Activated gamma-delta T cell treated with Interleukin-2 at 50 U/mL for 16 hours (primary cell): ENCODE data around the gene CCDC106.

Experiments used
- DNase-seq: peaks from one replicate; pipeline ENCODE4 v3.0.0-alpha.2; 2020

Gene CCDC106

DNA sequence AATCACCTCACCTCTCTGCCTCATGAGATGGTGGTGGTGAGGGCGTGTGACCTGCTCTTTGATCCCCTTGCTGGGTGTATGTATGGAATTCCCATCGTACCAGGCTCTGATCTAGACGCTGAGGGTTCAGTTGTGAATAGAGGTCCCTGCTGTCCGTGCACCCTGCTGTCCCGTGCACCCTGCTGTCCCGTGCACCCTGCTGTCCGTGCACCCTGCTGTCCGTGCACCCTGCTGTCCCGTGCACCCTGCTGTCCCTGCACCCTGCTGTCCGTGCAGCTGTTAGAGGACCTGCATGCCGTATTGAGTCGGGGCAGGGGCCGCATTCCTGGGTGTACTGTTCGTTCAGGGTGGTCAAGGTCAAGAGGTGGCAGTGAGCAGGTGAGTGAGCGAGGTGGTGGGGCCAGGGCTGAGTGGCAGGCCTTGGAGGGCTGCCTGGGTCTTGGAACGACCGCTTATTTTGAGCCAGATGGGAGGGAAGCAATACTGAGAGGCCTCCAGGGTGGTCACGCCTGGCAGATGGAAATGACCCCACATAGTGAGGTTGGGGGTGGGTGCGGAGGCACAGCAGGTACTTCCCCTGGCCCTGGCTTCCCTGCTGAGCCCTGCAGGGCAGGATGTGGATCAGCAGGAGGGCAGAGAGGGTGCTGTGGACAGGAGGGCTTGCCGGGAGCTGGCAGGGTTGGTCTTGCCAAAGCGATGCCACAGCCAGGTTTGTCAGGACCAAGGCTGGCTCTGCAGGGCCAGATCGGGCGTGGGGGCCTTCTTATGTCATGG is 22.5 kb downstream of the CCDC106 start:
- no peak for DNase-seq

DNA sequence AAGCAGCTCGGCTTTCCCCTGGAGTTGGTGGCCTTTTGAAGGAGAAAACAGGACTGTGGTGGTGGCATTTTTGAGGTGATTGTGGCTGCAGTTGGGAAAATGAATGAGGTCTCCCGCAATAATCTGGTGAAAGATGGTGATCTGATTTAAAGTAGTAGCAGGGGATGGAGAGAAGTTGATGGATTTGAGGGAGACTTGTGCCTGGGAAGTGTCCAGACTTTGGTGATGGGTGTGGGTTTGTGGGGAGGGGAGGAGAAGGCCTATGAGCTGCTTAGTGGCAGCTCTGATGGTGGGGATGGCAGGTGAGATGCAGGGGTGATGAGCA is 23.0 kb downstream of the CCDC106 start:
- no peak for DNase-seq

- DNase-seq = no peak
Observed at GRCh38 chr19:55672418-55672817, 24.4 kb downstream of the CCDC106 start.

GRCh38 chr19:55673465-55673864 is 25.5 kb downstream of the CCDC106 start:
- DNase-seq = no peak

GRCh38 chr19:55673889-55674288 is 25.9 kb downstream of the CCDC106 start:
- no peak for DNase-seq

DNA sequence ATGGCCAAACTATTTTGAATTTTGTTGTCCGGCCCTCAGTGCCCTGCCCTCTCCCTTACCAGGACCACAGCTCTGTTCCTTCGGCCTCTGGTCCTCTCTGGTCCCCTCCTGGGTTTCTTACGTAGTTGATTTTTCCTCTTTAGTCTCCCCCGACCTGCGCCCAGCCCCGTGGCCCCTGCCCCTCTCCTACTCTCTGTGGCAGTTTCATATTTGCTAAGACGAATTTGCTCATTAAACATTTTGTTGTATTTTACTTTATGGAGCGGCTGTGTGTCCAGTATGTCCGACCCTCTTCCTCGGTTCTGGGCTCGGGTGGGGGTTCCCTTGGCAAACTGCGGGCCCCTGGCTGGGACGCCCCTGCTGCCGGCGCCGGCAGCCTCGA is 26.4 kb downstream of the CCDC106 start:
- no peak for DNase-seq

GRCh38 chr19:55674841-55675660 is 27.0 kb downstream of the CCDC106 start, which contains the start of gene EPN1:
Gene EPN1, plus strand, starts transcription at chr19:55675226. Its CDS starts 3,402 bp downstream, at chr19:55678628.
- peak; percentile 97 for DNase-seq

GRCh38 chr19:55675661-55676354 is 27.8 kb downstream of the CCDC106 start:
- DNase-seq = no peak

GRCh38 chr19:55676383-55676782 is 28.4 kb downstream of the CCDC106 start:
- no peak for DNase-seq

DNA sequence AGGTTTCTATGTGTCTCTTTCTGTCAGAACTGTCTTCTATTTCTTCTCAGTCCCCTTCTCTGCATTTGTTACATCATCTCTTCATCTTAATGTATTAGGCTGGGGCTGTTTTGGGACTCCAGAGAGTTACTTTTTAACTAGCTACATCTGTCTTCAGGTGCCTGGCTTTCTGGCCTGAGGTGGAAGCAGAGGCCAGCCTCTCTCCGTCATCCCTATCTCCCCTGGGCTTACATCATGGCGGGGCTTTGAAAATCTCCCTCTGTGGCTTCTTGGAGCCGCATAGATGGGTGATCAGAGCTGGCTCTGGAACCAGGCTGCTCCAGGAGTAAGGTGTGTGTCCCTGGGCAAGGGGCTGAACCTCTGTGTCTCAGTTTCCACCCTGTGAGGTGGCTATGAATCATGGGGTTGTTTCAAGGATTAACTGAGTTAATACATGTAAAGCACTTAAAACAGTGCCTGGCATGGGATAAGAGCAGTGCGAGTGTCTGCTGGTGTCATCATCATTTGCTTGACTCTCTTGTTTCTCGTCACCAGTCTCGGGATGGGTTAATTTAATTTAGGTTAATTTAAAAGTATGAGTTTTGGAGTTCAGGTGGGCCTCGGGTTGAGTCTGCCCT is 29.0 kb downstream of the CCDC106 start:
- no peak for DNase-seq

- DNase-seq = no peak
Observed at GRCh38 chr19:55677572-55678028, 29.6 kb downstream of the CCDC106 start.

DNA sequence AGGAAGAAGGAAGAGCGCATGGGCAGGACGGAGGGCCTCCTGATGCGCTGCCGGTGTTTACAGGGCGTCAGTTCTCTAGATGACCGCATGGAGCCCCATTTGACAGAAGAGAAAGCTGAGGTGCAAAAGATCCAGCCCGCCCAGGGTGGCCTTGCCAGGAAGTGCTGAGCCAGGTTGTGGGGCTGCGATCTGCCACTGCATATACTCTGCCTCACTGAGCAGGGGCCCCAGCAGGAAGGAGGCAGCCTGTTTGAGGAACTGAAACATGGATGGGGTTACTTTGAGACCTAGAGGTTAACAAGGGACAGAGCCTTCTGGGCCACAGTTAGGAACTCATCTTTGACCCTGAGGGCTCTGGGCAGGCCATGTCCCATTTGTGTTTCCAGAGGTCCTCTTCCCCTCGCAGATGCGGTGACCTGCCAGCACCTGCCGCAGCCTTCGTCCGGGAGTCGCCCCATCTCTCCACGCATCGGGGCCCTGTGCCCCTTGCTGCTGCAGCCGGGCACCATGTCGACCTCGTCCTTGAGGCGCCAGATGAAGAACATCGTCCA is 30.2 kb downstream of the CCDC106 start:
- no peak for DNase-seq

DNA sequence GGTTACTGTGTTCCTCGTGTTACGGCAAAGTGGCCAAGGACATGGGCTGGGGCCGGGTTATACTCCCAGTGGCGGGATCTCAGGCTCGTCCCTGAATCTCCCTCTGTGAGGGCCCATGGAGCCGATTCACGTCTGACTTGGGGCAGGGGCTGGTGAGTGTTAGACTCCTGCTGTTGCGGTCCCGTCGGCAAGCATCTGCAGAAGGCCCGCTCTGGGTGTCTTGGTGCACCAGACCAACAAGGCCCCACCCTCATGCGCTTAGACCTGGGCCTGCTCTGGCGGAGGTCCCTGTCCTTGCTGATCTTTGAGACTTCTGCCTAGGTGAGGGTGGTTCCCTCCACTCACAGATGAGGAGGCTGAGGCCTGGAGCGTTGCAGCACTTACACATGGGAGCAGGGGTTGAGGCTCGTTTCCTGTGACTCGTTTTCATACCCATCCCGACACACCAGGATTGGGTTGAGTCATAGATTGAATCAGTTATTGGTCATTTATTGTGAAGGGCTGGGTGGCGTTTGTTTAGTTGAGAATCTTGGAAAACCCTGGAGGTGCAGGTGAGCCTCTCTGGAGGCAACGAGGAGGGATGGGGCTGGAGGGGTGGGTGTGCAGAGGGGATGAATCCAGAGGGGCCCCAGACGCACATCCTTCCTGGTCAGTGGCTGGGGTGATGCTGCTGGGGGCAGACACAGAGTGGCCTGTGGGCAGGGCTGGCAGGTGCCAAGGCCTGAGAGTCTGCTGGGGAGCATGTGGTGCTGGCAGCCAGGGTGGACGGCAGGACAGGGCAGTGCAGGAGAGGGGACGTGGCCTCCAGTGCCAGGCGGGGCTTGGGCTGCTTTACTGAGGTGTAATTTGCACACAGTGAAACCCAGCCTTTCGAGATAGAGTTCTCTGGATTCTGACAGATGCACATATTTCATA is 31.6 kb downstream of the CCDC106 start:
- DNase-seq = no peak

- DNase-seq = no peak
Observed at GRCh38 chr19:55680339-55681130, 32.5 kb downstream of the CCDC106 start.

DNA sequence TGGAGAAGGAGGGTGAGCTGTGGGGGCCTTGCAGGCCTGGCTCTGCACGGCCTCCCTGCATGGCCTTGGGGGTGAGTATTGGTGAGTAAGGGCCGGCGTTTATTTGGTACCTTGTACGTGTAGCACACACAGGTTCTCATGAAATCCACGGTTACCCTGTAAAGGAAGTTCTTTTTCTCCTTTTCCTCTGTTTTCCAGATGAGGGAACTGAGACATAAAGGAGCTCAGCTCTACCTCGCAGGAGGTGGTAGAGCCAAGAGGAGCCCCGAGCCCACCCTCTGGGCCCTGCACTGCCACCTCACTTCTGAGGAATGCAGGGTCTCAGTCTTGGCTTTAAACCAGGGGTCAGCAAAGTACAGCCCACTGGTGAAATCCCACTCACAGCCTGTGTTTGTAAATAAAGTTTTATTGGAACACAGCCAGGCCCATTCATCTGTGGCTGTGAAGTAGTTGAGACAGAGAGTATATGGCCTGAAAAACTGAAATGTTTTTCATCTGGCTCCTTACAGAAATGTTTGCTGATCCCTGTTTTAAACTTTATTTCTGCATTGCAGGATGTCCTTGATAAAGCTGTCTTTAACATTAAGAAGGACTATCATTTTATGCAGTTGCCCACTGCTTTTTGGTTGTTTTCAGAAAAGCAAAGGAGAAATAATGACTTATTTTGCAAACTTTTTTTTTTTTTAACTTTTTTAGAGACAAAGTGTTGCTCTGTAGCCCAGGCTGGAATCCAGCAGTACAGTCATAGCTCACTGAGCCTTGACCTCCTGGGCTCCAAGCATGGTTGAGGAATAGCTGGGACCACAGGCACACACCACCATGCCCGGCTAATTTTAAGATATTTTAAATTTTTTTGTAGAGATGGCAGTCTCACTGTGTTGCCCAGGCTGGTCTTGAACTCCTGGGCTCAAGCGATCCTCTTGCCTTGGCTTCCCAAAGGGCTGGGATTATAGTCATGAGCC is 33.4 kb downstream of the CCDC106 start:
- DNase-seq = no peak

GRCh38 chr19:55683449-55684261 is 35.6 kb downstream of the CCDC106 start:
- DNase-seq = no peak

- no peak for DNase-seq
Observed at GRCh38 chr19:55684946-55685681, 37.1 kb downstream of the CCDC106 start.

DNA sequence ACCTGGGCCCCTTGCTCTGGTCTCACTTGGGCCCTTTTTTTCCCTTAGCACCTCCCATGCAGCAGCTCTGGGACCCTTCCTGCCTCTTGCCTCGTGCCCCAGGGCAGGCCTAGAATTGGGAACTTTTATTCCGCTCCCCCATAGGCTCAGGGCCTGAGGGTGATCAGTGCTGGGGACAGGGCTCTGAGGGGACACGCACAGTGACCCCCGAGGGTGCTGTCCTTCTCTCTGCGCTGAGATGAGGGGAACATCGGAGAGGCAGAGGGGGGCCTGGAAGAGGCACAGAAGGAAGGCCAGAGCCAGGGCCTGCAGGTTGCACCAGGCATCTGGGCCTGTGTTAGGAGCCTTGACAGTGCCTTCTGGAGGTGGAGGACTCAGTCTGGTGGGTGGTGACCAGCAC is 37.8 kb downstream of the CCDC106 start:
- DNase-seq = no peak
